Retinal pigment epithelial cell (primary cell): Measurements from ENCODE around the gene ANKRD11.

ENCODE experiments used
- DNase-seq: peaks from one replicate; pipeline ENCODE4 v3.0.0-alpha.2; 2010; ENCODE audit warnings: low read depth
- H3K4me3 ChIP-seq: 2 replicates; pipeline ENCODE4 v1.5.1; 2011; ENCODE audit warnings: mild to moderate bottlenecking, low read length, control low read depth, moderate library complexity
- CTCF ChIP-seq: conservative IDR thresholded peaks from 2 replicates; pipeline ENCODE4 v1.5.1; 2011; ENCODE audit warnings: low read depth, low read length, control low read depth, inconsistent platforms

The ANKRD11 gene

GRCh38 chr16:89377453-89377848 lies 112.9 kb downstream of the ANKRD11 start:
- H3K4me3 ChIP-seq: no peak overlapping the region
- TF ChIP-seq CTCF: no peak
- no peak for DNase-seq

- no peak overlapping the region for H3K4me3 ChIP-seq
- DNase-seq: no peak
- no peak for TF ChIP-seq CTCF
Observed at GRCh38 chr16:89376812-89377452, 113.4 kb downstream of the ANKRD11 start.

GRCh38 chr16:89375686-89376085 lies 114.7 kb downstream of the ANKRD11 start:
- no peak overlapping the region for H3K4me3 ChIP-seq
- DNase-seq: no peak
- TF ChIP-seq CTCF: no peak

GRCh38 chr16:89375021-89375420 lies 115.3 kb downstream of the ANKRD11 start:
- no peak for TF ChIP-seq CTCF
- DNase-seq: peak; percentile 99
- peak overlapping the region; percentile 59 for H3K4me3 ChIP-seq

- DNase-seq: peak; percentile 54
- TF ChIP-seq CTCF: peak; percentile 38
- H3K4me3 ChIP-seq: peak overlapping the region; percentile 59
Observed at GRCh38 chr16:89374393-89374960, 115.9 kb downstream of the ANKRD11 start.

- no peak for TF ChIP-seq CTCF
- H3K4me3 ChIP-seq: peak overlapping the region; percentile 59
- peak; percentile 99 for DNase-seq
Observed at GRCh38 chr16:89373355-89374110, 116.8 kb downstream of the ANKRD11 start.
